ENCODE data around the gene KRTAP5-7.
"Not testable (repeated sequence)": the region's sequence is repeated elsewhere in the genome, so short reads cannot be mapped to it uniquely, and the experiment has no call there.

The KRTAP5-7 gene

GRCh38 chr11:71532036-71532610, 5.1 kb downstream of the KRTAP5-7 start:
- DNase-seq (ENCODE audit: low read depth): no peak

- DNase-seq (ENCODE audit: low read depth): not testable (repeated sequence)
These were observed 7.9 kb downstream of the KRTAP5-7 start for GRCh38 chr11:71534711-71535608.

DNA sequence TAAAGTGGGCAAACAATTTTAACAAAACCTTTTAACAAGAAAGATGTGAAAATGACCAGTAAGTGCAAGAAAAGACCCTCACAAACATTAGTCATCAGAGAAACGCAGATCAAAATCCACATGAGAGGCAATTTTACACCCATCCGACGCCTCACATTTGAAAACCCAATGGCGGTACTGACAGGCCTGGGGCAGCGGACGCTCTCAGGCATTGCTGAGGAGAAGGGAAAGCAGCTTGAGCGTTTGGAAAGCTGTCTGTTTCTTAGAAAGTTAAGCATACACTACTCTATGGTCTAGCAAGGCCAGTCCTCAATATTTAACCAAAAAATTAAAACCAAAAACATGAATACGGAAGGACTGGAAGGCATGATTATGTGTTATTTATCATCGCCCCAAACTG, 8.8 kb downstream of the KRTAP5-7 start:
- DNase-seq (ENCODE audit: low read depth): no peak

DNA sequence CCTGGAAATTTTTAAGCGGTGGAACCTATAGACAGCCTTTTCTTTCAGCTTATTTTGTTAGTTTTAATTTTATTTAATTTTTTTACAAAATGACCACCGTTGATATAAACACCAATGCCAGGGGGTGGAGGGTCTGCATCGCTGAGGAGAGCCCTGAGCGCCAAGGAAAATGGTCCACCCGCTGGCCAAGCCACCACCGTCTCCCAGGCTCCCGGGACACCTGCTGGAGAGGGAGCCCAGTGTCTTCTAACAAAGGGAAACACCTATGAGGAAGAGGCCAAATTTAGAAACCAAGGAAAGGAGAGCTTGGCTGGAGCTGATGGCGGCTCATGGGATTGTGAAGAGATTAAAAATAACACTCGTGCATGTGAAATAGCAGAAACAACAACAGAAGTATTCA, 10.5 kb downstream of the KRTAP5-7 start:
- DNase-seq (ENCODE audit: low read depth): no peak

DNA sequence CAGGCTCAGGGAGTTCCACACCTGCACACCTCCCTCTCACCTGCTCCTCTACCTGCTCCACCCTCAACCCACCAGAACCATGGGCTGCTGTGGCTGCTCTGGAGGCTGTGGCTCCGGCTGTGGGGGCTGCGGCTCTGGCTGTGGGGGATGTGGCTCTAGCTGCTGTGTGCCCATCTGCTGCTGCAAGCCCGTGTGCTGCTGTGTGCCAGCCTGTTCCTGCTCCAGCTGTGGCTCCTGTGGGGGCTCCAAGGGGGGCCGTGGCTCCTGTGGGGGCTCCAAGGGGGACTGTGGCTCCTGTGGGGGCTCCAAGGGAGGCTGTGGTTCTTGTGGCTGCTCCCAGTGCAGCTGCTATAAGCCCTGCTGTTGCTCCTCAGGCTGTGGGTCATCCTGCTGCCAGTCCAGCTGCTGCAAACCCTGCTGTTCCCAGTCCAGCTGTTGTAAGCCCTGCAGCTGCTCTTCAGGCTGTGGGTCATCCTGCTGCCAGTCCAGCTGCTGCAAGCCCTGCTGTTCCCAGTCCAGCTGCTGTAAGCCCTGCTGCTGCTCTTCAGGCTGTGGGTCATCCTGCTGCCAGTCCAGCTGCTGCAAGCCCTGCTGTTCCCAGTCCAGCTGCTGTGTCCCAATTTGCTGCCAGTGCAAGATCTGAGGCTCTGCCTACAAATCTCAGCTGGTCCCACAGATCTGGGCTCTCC, 11.1 kb downstream of the KRTAP5-7 start, which contains the start of gene KRTAP5-8:
TSS of gene KRTAP5-8 (plus strand) at position 49 of the 689 bp plus-strand sequence. CDS start at position 80, 31 bp downstream.
- not testable (repeated sequence) for DNase-seq (ENCODE audit: low read depth)

- DNase-seq (ENCODE audit: low read depth): no peak
These were observed 11.6 kb downstream of the KRTAP5-7 start for GRCh38 chr11:71538666-71538990.

DNA sequence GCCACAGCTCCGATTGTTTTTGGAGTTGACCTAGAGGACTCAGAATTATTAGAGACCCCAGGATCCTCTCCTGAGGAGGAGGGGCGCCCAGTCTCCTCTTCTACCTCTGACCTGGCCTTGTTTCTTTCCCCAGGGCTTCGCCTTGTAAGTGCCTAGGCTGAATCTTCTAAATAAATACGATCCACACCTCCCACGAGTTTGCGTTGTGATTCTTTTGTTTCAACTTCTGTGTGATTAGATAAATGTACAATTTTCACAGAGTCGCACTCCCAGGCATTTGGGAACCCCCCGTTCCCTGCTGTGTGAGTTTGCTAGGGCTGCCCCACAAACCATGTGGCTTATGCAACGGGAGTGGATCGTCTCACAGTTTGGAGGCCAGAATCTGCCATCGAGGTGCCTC, 11.9 kb downstream of the KRTAP5-7 start:
- DNase-seq (ENCODE audit: low read depth): no peak

DNA sequence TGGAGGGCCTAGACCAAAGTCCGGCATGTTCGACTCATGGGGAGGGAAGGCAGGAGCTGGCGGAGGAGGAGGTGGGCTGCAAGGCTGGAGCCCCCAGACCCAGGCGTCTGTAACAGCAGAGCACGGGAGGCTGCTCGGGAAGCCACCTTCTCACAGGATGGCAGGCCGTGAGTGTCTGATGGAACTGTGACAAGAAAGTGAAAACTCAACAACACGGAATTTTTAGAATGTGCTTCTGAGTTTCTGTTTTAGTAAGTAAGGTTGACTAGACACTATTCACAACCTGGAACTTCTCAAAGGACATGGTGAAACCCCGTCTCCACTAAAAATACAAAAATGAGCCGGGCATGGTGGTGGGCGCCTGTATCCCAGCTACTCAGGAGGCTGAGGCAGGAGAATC, 12.9 kb downstream of the KRTAP5-7 start:
- not testable (repeated sequence) for DNase-seq (ENCODE audit: low read depth)

- not testable (repeated sequence) for DNase-seq (ENCODE audit: low read depth)
These were observed 13.6 kb downstream of the KRTAP5-7 start for GRCh38 chr11:71540521-71541304.

- DNase-seq (ENCODE audit: low read depth): no peak
These were observed 15.3 kb downstream of the KRTAP5-7 start for GRCh38 chr11:71542382-71542781.

GRCh38 chr11:71542879-71543777, 16.1 kb downstream of the KRTAP5-7 start:
- DNase-seq (ENCODE audit: low read depth): no peak

DNA sequence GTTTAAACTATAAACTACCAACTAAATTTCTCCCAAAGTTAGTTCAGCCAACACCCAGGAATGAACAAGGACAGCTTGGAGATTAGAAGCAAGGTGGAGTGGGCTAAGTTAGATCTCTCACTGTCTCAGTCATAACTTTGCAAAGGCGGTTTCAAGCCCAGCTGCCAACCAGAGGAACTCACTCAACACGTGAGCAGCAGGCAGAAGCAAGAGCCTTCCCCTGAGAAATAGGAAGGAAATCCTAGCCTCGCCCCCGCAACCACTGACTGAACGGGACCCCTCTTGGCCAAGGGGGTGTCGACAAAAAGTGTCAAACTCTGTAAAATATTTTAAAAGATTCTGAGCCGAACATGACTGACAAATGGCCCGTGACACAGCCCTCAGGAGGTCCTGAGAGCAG, 16.8 kb downstream of the KRTAP5-7 start:
- DNase-seq (ENCODE audit: low read depth): no peak

DNA sequence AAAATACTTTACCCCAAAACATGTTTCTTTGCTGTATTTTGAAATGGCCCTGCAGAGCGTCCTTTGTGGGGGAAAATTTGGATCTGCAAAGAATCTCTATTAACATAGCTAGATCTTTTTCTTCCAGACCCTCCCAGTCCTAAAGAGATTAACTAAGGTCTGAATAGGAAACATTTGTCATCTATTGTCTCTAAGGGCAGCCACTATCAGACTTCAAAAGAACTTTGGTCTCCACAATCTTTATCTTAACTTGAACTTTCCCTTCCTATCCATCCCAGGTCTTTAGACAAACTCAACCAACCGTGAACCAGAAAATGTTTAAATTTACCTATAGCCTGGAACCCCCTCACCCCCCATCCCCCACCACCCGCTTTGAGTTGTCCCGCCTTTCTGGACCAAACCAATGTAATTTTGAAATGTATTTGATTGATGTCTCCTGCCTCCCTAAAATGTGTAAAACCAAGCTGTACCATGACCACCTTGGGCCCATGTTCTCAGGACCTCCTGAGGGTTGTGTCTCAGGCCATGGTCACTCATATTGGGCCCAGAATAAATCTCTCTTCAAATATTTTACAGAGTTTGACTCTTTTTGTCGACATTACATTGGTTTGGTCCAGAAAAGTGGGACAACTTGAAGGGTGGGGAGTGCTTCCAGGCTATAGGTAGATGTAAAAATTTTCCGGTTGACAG, 17.6 kb downstream of the KRTAP5-7 start:
- DNase-seq (ENCODE audit: low read depth): no peak

DNA sequence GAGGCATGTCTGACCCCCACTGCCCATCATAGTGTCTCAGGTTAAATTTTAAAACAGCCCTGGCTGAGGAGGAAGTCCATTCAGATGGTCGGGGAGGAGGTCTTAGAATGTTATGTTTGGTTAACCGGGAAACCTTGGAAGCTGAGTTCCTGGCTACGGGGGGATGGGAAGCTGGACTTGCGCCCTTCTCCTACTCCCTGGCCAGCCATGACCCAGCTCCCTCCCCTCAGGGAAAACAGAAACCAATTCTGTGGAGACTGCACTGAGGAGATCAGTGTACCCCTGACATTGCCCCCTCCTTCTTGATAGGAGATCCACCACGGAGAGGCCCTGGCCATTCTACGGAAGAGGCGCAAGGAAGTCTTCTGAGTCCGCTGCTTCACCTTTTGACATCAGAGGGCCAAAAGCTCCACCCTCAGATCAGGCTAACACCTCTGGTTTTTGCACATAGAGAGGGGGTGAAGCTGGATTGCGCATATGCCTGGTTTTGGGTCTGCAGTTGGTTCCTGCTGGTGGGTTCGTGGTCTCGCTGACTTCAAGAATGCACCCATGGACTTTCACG, 18.4 kb downstream of the KRTAP5-7 start:
- no peak for DNase-seq (ENCODE audit: low read depth)

- DNase-seq (ENCODE audit: low read depth): no peak
These were observed 21.1 kb downstream of the KRTAP5-7 start, which contains the start of gene KRTAP5-9 for GRCh38 chr11:71548120-71548519. TSS of gene KRTAP5-9 (plus strand) at chr11:71548420. CDS start at chr11:71548658, 238 bp downstream.

DNA sequence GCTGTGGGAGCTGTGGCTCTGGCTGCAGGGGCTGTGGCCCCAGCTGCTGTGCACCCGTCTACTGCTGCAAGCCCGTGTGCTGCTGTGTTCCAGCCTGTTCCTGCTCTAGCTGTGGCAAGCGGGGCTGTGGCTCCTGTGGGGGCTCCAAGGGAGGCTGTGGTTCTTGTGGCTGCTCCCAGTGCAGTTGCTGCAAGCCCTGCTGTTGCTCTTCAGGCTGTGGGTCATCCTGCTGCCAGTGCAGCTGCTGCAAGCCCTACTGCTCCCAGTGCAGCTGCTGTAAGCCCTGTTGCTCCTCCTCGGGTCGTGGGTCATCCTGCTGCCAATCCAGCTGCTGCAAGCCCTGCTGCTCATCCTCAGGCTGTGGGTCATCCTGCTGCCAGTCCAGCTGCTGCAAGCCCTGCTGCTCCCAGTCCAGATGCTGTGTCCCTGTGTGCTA, 21.7 kb downstream of the KRTAP5-7 start:
- DNase-seq (ENCODE audit: low read depth): no peak

DNA sequence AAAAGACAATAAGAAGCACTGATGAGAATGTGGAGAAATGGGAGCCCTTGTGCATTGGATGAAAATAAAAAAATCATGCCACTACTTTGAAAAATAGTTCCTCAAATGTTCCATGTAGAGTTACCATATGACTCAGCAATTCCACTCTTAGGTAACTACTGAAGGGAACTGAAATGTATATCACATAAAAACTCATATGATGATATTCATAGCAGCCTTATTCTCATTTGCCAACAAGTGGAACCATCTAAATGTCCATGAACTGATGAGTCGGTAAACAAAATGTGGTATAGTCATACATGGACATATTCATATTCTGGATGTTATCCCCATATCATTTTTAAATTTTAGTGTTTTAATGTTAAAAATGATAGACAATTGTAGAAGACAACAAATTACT, 24.6 kb downstream of the KRTAP5-7 start:
- DNase-seq (ENCODE audit: low read depth): no peak

DNA sequence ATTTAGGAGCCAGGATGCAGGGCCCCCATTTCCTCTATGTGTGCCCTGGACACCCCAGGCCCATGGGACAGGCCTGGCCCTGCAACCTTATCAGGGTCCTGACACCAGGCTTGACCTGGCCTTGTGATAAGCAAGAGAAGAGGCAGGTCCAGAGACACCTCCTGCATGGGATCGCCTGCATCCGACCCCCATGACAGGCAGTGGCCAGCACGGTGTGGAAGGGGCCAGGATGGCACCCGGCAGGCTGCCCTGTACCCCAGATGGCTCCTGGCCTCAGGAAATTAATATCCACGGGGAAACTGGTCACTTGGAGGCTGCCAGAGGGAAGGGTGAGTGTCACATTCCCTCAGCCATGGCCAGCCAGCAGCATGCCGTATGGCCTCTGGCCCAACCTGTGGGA, 27.9 kb downstream of the KRTAP5-7 start:
- DNase-seq (ENCODE audit: low read depth): no peak

DNA sequence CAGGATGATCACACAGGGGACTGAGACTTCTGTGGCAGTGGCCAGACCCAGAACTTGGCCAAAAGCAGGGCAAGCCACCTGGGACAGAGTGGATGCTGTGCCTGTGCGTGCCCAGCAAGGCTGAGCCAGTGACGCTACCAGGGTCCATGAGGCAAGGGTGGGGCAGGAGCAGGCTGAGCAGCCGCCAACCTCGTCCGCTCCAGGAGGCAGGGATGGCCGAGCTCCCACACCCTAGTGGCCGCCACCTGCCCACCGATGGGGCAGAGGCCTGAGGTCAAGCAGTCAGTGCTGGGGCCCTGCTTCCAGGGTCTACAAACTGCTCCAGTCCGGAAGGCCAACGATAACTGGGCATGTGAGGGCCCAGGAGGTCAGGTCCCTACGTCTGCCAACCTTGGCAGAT, 28.4 kb downstream of the KRTAP5-7 start:
- DNase-seq (ENCODE audit: low read depth): no peak

- no peak for DNase-seq (ENCODE audit: low read depth)
These were observed 29.0 kb downstream of the KRTAP5-7 start for GRCh38 chr11:71556018-71556417.
